OCI-LY1 (cell line): ENCODE results near the gene MAP3K7CL.

Experiments
- H2AFZ ChIP-seq: fragments of 200-600 bp; sonication (generic), shearing (Covaris generic); 2 replicates; pipeline ENCODE4 v1.6.0; 2014; ENCODE audit warnings: antibody characterized with exemption, mild to moderate bottlenecking, low read length
- H3F3A ChIP-seq: fragments of 200-600 bp; sonication (generic), shearing (Covaris generic); 2 replicates; pipeline ENCODE4 v1.6.0; 2014; ENCODE audit warnings: mild to moderate bottlenecking, antibody characterized with exemption, low read length, moderate library complexity; ENCODE audit not compliant: insufficient read depth
- H3K27ac ChIP-seq: fragments of 200-600 bp; sonication (generic); 2 replicates; pipeline ENCODE4 v1.5.1; 2014; ENCODE audit warnings: low read length, mixed run types, mild to moderate bottlenecking, low read depth; ENCODE audit not compliant: poor library complexity, severe bottlenecking
- H3K27me3 ChIP-seq: fragments of 200-600 bp; sonication (generic); 2 replicates; pipeline ENCODE4 v1.6.0; 2014; ENCODE audit warnings: antibody characterized with exemption, mild to moderate bottlenecking, low read length, moderate library complexity; ENCODE audit not compliant: insufficient read depth
- H3K36me3 ChIP-seq: fragments of 200-600 bp; sonication (generic); 2 replicates; pipeline ENCODE4 v1.6.1; 2014; ENCODE audit warnings: mild to moderate bottlenecking, antibody characterized with exemption, low read length, moderate library complexity, mixed read lengths; ENCODE audit not compliant: insufficient read depth
- H3K4me1 ChIP-seq: fragments of 200-600 bp; sonication (generic); 2 replicates; pipeline ENCODE4 v1.5.1; 2014; ENCODE audit warnings: mild to moderate bottlenecking, low read length, moderate library complexity; ENCODE audit not compliant: insufficient read depth, severe bottlenecking
- H3K4me2 ChIP-seq: fragments of 200-600 bp; sonication (generic), shearing (Covaris generic); 2 replicates; pipeline ENCODE4 v1.6.1; 2014; ENCODE audit warnings: low read length
- H3K4me3 ChIP-seq: fragments of 200-600 bp; sonication (generic); 2 replicates; pipeline ENCODE4 v1.5.1; 2014; ENCODE audit warnings: low read length, low read depth, mild to moderate bottlenecking, mixed read lengths; ENCODE audit not compliant: poor library complexity, severe bottlenecking
- H3K79me2 ChIP-seq: fragments of 200-600 bp; shearing (Covaris generic); 2 replicates; pipeline ENCODE4 v1.6.1; 2016; ENCODE audit warnings: mixed run types, low read length, mixed read lengths; ENCODE audit not compliant: insufficient read depth
- H3K9ac ChIP-seq: fragments of 200-600 bp; sonication (generic), shearing (Covaris generic); 2 replicates; pipeline ENCODE4 v1.6.1; 2014; ENCODE audit warnings: mild to moderate bottlenecking, low read length, mixed read lengths
- H3K9me2 ChIP-seq: fragments of 200-600 bp; sonication (generic), shearing (Covaris generic); 2 replicates; pipeline ENCODE4 v1.6.1; 2014; ENCODE audit warnings: low read depth, mild to moderate bottlenecking, low read length, mixed read lengths
- H3K9me3 ChIP-seq: fragments of 200-600 bp; shearing (Covaris generic); 2 replicates; pipeline ENCODE4 v1.6.1; 2014; ENCODE audit warnings: low read length, mixed read lengths
- H4K20me1 ChIP-seq: fragments of 200-600 bp; sonication (generic), shearing (Covaris generic); 2 replicates; pipeline ENCODE4 v1.6.0; 2016; ENCODE audit warnings: mild to moderate bottlenecking, low read length; ENCODE audit not compliant: insufficient read depth
- EZH2 ChIP-seq: fragments of 200-600 bp; sonication (generic), shearing (Covaris generic); IDR thresholded peaks from 2 replicates; pipeline ENCODE4 v1.8.0; 2017; ENCODE audit warnings: borderline replicate concordance, mixed run types, mild to moderate bottlenecking, antibody characterized with exemption, low read length, moderate library complexity, mixed read lengths
- TF ChIP-seq, protein P1 (sequence below): fragments of 200-600 bp; sonication (generic), shearing (Covaris generic); IDR thresholded peaks from 2 replicates; pipeline ENCODE4 v1.5.1; 2017; ENCODE audit warnings: mild to moderate bottlenecking, antibody characterized with exemption, low read length, moderate library complexity, mixed read lengths

Gene MAP3K7CL, protein sequence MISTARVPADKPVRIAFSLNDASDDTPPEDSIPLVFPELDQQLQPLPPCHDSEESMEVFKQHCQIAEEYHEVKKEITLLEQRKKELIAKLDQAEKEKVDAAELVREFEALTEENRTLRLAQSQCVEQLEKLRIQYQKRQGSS

DNA sequence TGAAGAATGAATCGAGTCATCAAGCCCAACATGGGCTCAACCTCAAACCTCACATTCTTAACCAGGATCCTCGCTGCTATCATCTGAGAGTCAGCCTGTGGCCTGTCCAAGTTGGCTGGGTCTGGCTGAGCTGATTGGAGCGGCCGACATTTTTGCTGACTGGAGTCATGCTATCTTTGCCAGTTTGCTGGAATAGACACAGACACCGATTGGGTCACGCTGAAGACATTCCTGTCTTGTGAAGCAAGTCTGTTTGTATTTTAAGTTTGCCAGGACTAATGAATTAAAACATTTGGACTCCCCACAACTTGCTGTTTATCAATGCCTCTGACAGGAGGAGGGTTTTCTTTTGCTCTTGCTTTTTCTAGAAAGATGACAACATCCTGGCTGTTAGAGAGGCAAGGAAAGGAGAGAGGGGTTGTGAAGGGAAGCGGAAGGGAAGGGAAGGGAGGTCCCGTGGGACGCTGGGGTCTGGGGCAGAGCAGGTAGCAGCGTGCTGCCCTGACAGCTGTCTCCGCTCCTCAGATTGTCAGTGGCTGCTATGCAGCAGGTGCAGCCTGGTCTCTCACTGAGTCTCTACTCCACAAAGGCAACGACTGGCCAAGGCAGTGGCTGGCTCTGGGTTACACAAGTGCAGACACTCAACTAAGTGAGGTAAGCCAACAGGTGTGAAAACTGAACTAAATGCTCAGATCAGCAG is at the start of gene MAP3K7CL:
Gene MAP3K7CL, plus strand, starts transcription at position 375 of the 700 bp plus-strand sequence. CDS start 2,701 bp downstream, outside the sequence.
- Histone ChIP-seq H3K9me3 (peaks cover 4% of the 10 kb centered on the region), H4K20me1 (no peaks in the 10 kb centered on the region), H3K4me3 (no peak within 1 kb of the TSS), H3K9ac (no peak within 1 kb of the TSS), H3F3A (no peaks in the 10 kb centered on the region), H3K36me3 (no peaks in the 10 kb centered on the region), H3K4me1 (peaks cover 3% of the 10 kb centered on the region), H3K27me3 (no peaks in the 10 kb centered on the region), H2AFZ (no peak within 1 kb of the TSS), H3K79me2 (no peaks in the 10 kb centered on the region), H3K27ac (no peak within 1 kb of the TSS), H3K9me2 (no peaks in the 10 kb centered on the region), H3K4me2 (no peak within 1 kb of the TSS)
- no peak for TF ChIP-seq EZH2
- TF ChIP-seq, protein P1, sequence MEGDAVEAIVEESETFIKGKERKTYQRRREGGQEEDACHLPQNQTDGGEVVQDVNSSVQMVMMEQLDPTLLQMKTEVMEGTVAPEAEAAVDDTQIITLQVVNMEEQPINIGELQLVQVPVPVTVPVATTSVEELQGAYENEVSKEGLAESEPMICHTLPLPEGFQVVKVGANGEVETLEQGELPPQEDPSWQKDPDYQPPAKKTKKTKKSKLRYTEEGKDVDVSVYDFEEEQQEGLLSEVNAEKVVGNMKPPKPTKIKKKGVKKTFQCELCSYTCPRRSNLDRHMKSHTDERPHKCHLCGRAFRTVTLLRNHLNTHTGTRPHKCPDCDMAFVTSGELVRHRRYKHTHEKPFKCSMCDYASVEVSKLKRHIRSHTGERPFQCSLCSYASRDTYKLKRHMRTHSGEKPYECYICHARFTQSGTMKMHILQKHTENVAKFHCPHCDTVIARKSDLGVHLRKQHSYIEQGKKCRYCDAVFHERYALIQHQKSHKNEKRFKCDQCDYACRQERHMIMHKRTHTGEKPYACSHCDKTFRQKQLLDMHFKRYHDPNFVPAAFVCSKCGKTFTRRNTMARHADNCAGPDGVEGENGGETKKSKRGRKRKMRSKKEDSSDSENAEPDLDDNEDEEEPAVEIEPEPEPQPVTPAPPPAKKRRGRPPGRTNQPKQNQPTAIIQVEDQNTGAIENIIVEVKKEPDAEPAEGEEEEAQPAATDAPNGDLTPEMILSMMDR, result no peak

- no peak overlapping the region for H3K27ac ChIP-seq
- no peaks in the 10 kb centered on the region for H3K27me3 ChIP-seq
- H4K20me1 ChIP-seq, result no peaks in the 10 kb centered on the region
- H3K9me2 ChIP-seq, result no peaks in the 10 kb centered on the region
- H3K4me2 ChIP-seq, result no peak overlapping the region
- no peaks in the 10 kb centered on the region for H3F3A ChIP-seq
- no peak overlapping the region for H2AFZ ChIP-seq
- no peaks in the 10 kb centered on the region for H3K79me2 ChIP-seq
- H3K36me3 ChIP-seq, result no peaks in the 10 kb centered on the region
- no peak overlapping the region for H3K9ac ChIP-seq
- H3K4me1 ChIP-seq, result peaks cover 50% of the 10 kb centered on the region
- no peak for TF ChIP-seq EZH2
- TF ChIP-seq, protein P1, result no peak
- no peaks in the 10 kb centered on the region for H3K9me3 ChIP-seq
- no peak overlapping the region for H3K4me3 ChIP-seq
These were observed 48.2 kb upstream of the MAP3K7CL start for GRCh38 chr21:29082046-29082815.

DNA sequence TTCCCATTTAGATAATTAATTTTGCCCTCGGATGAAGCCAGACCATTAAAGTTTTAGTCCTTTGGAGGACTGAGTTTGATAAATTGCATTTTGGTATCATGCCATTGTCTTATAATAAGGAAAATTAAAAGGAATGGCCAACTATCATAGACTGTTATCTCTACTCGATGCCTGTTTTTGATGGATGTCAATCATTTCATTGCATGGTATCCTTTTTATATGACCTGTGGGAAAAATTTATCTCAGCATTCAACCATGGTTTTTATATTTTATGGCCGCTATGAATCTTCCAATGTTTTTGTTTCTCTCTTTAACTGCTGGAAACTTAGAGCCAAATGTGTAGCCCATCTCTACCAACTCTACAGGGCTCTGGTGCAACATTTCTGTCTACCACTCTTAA is 47.1 kb upstream of the MAP3K7CL start:
- no peak overlapping the region for H3K4me3 ChIP-seq
- no peak overlapping the region for H3K4me2 ChIP-seq
- no peak overlapping the region for H3K9ac ChIP-seq
- no peaks in the 10 kb centered on the region for H3K27me3 ChIP-seq
- no peak overlapping the region for H3K27ac ChIP-seq
- H3K79me2 ChIP-seq, result no peaks in the 10 kb centered on the region
- no peaks in the 10 kb centered on the region for H4K20me1 ChIP-seq
- H2AFZ ChIP-seq, result no peak overlapping the region
- no peaks in the 10 kb centered on the region for H3K9me2 ChIP-seq
- H3K36me3 ChIP-seq, result no peaks in the 10 kb centered on the region
- no peak for TF ChIP-seq EZH2
- TF ChIP-seq, protein P1, result no peak
- peaks cover 39% of the 10 kb centered on the region for H3K4me1 ChIP-seq
- no peaks in the 10 kb centered on the region for H3F3A ChIP-seq
- H3K9me3 ChIP-seq, result no peaks in the 10 kb centered on the region
